Keratinocyte (primary cell): Measurements from ENCODE around the gene LRP1B. TPM values are rescaled to one million over a fixed set of nuclear protein-coding genes. Genes with fewer than 3 reads are reported as not detected.

Experiments
- DNase-seq: peaks from one replicate; pipeline ENCODE4 v3.0.0-alpha.2; 2011; ENCODE audit warnings: low read depth, missing footprints, low spot score
- FAIRE-seq: peaks from 2 replicates; lab custom pipeline; 2011; peaks lifted over from hg19 to GRCh38; lab: Jason Lieb, UNC
- H2AFZ ChIP-seq: 2 replicates; pipeline ENCODE4 v1.6.0; 2012; ENCODE audit warnings: low read length, control low read depth, inconsistent platforms; ENCODE audit not compliant: control insufficient read depth
- H3K27ac ChIP-seq: 2 replicates; pipeline ENCODE4 v1.5.1; 2011; ENCODE audit warnings: low read length; ENCODE audit not compliant: control insufficient read depth, insufficient read depth
- H3K27me3 ChIP-seq: 3 replicates; pipeline ENCODE4 v1.6.0; 2011; ENCODE audit warnings: low read length; ENCODE audit not compliant: control insufficient read depth, insufficient read depth; ENCODE audit errors: extremely low read depth
- H3K36me3 ChIP-seq, 2 experiments: 2 replicates in 1 of 2; 3 replicates in 1 of 2; pipeline ENCODE4 v1.5.1; 2011; ENCODE audit warnings: low read length in 2 of 2, mild to moderate bottlenecking in 1 of 2; ENCODE audit not compliant: control insufficient read depth in 2 of 2, insufficient read depth in 2 of 2; ENCODE audit errors: extremely low read depth in 1 of 2
- H3K4me1 ChIP-seq: 3 replicates; pipeline ENCODE4 v1.5.1; 2011; ENCODE audit warnings: low read length; ENCODE audit not compliant: control insufficient read depth, insufficient read depth; ENCODE audit errors: extremely low read depth
- H3K4me2 ChIP-seq: 3 replicates; pipeline ENCODE4 v1.6.0; 2011; ENCODE audit warnings: low read depth, low read length; ENCODE audit not compliant: control insufficient read depth, insufficient read depth; ENCODE audit errors: extremely low read depth
- H3K4me3 ChIP-seq, 3 experiments: fragments of 200-600 bp in 1 of 3; sonication (generic) in 1 of 3; 2 replicates in 2 of 3; 3 replicates in 1 of 3; pipeline ENCODE4 v1.5.1; 2011 to 2016; ENCODE audit warnings: low read length in 3 of 3, mild to moderate bottlenecking in 3 of 3, control low read depth in 2 of 3, inconsistent platforms in 1 of 3, low read depth in 1 of 3, mixed read lengths in 1 of 3, mixed run types in 1 of 3, moderate library complexity in 1 of 3; ENCODE audit not compliant: control insufficient read depth in 2 of 3, insufficient read depth in 2 of 3; ENCODE audit errors: extremely low read depth in 1 of 3
- H3K79me2 ChIP-seq: 2 replicates; pipeline ENCODE4 v1.6.0; 2012; ENCODE audit warnings: low read length; ENCODE audit not compliant: control insufficient read depth, insufficient read depth
- H3K9ac ChIP-seq: 3 replicates; pipeline ENCODE4 v1.6.0; 2011; ENCODE audit warnings: low read length; ENCODE audit not compliant: control insufficient read depth, insufficient read depth; ENCODE audit errors: extremely low read depth
- H3K9me1 ChIP-seq: 3 replicates; pipeline ENCODE4 v1.6.0; 2011; ENCODE audit warnings: low read length; ENCODE audit not compliant: control insufficient read depth, insufficient read depth; ENCODE audit errors: extremely low read depth
- H3K9me3 ChIP-seq: 2 replicates; pipeline ENCODE4 v1.5.1; 2012; ENCODE audit warnings: low read depth, low read length; ENCODE audit not compliant: control insufficient read depth
- H4K20me1 ChIP-seq: 3 replicates; pipeline ENCODE4 v1.6.0; 2011; ENCODE audit warnings: low read length; ENCODE audit not compliant: control insufficient read depth, insufficient read depth; ENCODE audit errors: extremely low read depth
- CTCF ChIP-seq, 3 experiments: IDR thresholded peaks in 1 of 3; conservative IDR thresholded peaks in 1 of 3; optimal IDR thresholded peaks in 1 of 3; 2 replicates in 2 of 3; 3 replicates in 1 of 3; pipeline versions ENCODE3 to v1.5.1; 2011; ENCODE audit warnings: low read length in 3 of 3, mild to moderate bottlenecking in 3 of 3, moderate library complexity in 2 of 3, control low read depth in 1 of 3, inconsistent platforms in 1 of 3; ENCODE audit not compliant: insufficient read depth in 2 of 3; ENCODE audit errors: extremely low read depth in 1 of 3
- EZH2 ChIP-seq: IDR thresholded peaks from one replicate; pipeline ENCODE4 v1.6.1; 2012; ENCODE audit warnings: inconsistent platforms, mild to moderate bottlenecking, low read length, moderate library complexity
- dilution Hi-C: fragments of 300-500 bp; cut with MboI; formaldehyde crosslinking; loops from one replicate; pipeline ENCODE4 v1.7.0; 2020; ENCODE audit warnings: low sequenced_read_pairs; ENCODE audit not compliant: extremely low pct_ligation_motif_present
- polyA plus RNA-seq, 5 experiments: library from polyadenylated mRNA; depleted of rRNA in 3 of 5; stranded (reverse) in 3 of 5; stranded (forward) in 1 of 5; unstranded in 1 of 5; fragments of >200 nt; gene quantifications; 1 replicate in 1 of 5; 2 replicates in 3 of 5; 3 replicates in 1 of 5; pipeline versions ENCODE4 v1.2.1 to v1.2.3, GENCODE V29; 2011 to 2012; ENCODE audit warnings: missing spikeins in 2 of 5, low read depth in 1 of 5, low replicate concordance in 1 of 5

Gene LRP1B
- polyA plus RNA-seq, 1 donor (not counting 4 experiments of a cell fraction or from before 2014, with no cell fraction given), result not detected

- Histone ChIP-seq H3K79me2 (no peaks in the 10 kb centered on the region), H3K4me1 (no peaks in the 10 kb centered on the region), H3K36me3 (no peaks in the 10 kb centered on the region), H3K9me1 (no peaks in the 10 kb centered on the region), H3K4me2 (no peak overlapping the region), H3K9ac (no peak overlapping the region), H3K9me3 (peaks cover 2% of the 10 kb centered on the region), H3K27me3 (no peaks in the 10 kb centered on the region), H3K27ac (no peak overlapping the region), H3K4me3 (no peak overlapping the region), H4K20me1 (no peaks in the 10 kb centered on the region), H2AFZ (no peak overlapping the region)
- TF ChIP-seq EZH2 (no peak), CTCF (optimal IDR thresholded peaks at IDR 0.05 in 1 of 3, IDR thresholded peaks at IDR 0.05 in 1 of 3, conservative IDR thresholded peaks at IDR 0.05 in 1 of 3; ENCODE audit: extremely low read depth in 1 of 3, insufficient read depth in 2 of 3, low read length in 3 of 3) (no peak)
- no peak for DNase-seq
- dilution Hi-C loops, result no loop called here
- FAIRE-seq, result no peak
These were observed 931.1 kb downstream of the LRP1B start for GRCh38 chr2:141199711-141200110.

GRCh38 chr2:141195087-141195486 lies 935.7 kb downstream of the LRP1B start:
- H3K9me3 ChIP-seq, result peaks cover 2% of the 10 kb centered on the region
- TF ChIP-seq EZH2 (no peak), CTCF (optimal IDR thresholded peaks at IDR 0.05 in 1 of 3, IDR thresholded peaks at IDR 0.05 in 1 of 3, conservative IDR thresholded peaks at IDR 0.05 in 1 of 3; ENCODE audit: extremely low read depth in 1 of 3, insufficient read depth in 2 of 3, low read length in 3 of 3) (no peak)

More at GRCh38 chr2:141195087-141195486, 935.7 kb downstream of the LRP1B start:
- H4K20me1 ChIP-seq, result no peaks in the 10 kb centered on the region
- dilution Hi-C loops, result no loop called here
- no peak overlapping the region for H3K9ac ChIP-seq
- no peak overlapping the region for H2AFZ ChIP-seq
- no peaks in the 10 kb centered on the region for H3K27me3 ChIP-seq
- H3K9me1 ChIP-seq, result no peaks in the 10 kb centered on the region
- no peak overlapping the region for H3K4me3 ChIP-seq
- H3K4me2 ChIP-seq, result no peak overlapping the region
- H3K36me3 ChIP-seq, result no peaks in the 10 kb centered on the region
- no peaks in the 10 kb centered on the region for H3K4me1 ChIP-seq
- H3K79me2 ChIP-seq, result no peaks in the 10 kb centered on the region
- no peak overlapping the region for H3K27ac ChIP-seq
- DNase-seq (no peak), FAIRE-seq (no peak)
